ENCODE data around the gene HIPK1.

The HIPK1 gene

DNA sequence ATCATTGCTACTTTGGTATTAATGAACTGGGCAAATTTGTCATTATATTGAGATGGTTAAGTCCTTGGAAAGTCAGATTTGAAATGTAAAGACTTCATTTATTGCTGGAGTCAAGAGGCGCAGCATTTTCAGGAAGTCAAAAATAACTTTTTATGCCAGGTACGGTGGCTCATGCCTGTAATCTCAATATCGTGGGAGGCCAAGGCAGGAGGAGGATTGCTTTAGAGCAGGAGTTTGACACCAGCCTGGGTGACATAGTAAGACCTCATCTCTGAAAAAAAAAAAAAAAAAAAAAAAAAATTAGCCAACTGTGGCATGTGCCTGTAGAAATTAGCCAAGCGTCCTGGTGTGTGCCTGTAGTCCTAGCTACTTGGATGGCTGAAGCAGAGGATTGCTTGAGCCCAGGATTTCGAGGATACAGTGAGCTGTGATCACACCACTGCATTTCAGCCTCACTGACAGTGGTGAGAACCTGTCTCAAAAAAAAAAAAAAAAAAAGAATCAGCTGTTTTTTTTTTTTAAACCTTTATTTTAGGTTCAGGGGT lies 5.5 kb downstream of the HIPK1 start:
- H3K4me3 ChIP-seq (ENCODE audit: low read depth in 1 of 2, low read length in 2 of 2) = no peak overlapping the region
- no peak overlapping the region for H3K27ac ChIP-seq (ENCODE audit: low read length)
- no peaks in the 10 kb centered on the region for H3K9me3 ChIP-seq (ENCODE audit: control insufficient read depth in 1 of 2, low read length in 2 of 2)
- no peaks in the 10 kb centered on the region for H3K27me3 ChIP-seq (ENCODE audit: low read depth, low read length)
- peaks cover 18 to 48% of the 10 kb centered on the region in 2 donors for H3K4me1 ChIP-seq (ENCODE audit: control insufficient read depth in 1 of 2, insufficient read depth in 2 of 2, low read length in 2 of 2)
- H3K36me3 ChIP-seq (ENCODE audit: control insufficient read depth in 1 of 2, insufficient read depth in 2 of 2, low read length in 2 of 2) = peaks cover 0 to 12% of the 10 kb centered on the region in 2 donors

DNA sequence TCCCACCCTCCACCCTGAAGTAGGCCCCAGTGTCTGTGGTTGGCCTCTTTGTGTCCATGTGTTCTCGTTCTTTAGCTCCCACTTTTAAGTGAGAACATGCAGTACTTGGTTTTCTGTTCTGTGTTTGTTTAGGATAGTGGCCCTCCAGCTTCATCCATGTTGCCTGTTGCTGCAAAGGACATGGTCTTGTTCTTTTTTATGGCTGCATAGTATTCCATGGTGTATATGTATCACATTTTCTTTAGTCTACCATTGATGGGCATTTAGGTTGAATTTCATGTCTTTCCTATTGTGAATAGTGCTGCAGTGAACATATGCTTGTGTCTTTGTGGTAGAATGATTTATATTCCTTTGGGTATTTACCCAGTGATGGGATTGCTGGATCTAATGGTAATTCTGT lies 6.1 kb downstream of the HIPK1 start:
- Histone ChIP-seq H3K27ac (ENCODE audit: low read length) (no peak overlapping the region), H3K4me1 (ENCODE audit: control insufficient read depth in 1 of 2, insufficient read depth in 2 of 2, low read length in 2 of 2) (peaks cover 18 to 48% of the 10 kb centered on the region in 2 donors), H3K9me3 (ENCODE audit: control insufficient read depth in 1 of 2, low read length in 2 of 2) (no peaks in the 10 kb centered on the region), H3K4me3 (ENCODE audit: low read depth in 1 of 2, low read length in 2 of 2) (no peak overlapping the region), H3K36me3 (ENCODE audit: control insufficient read depth in 1 of 2, insufficient read depth in 2 of 2, low read length in 2 of 2) (peaks cover 0 to 7% of the 10 kb centered on the region in 2 donors), H3K27me3 (ENCODE audit: low read depth, low read length) (no peaks in the 10 kb centered on the region)

- Histone ChIP-seq H3K36me3 (ENCODE audit: control insufficient read depth in 1 of 2, insufficient read depth in 2 of 2, low read length in 2 of 2) (peaks cover 0 to 1% of the 10 kb centered on the region in 2 donors), H3K4me1 (ENCODE audit: control insufficient read depth in 1 of 2, insufficient read depth in 2 of 2, low read length in 2 of 2) (peaks cover 14 to 44% of the 10 kb centered on the region in 2 donors), H3K27me3 (ENCODE audit: low read depth, low read length) (no peaks in the 10 kb centered on the region), H3K4me3 (ENCODE audit: low read depth in 1 of 2, low read length in 2 of 2) (no peak overlapping the region), H3K9me3 (ENCODE audit: control insufficient read depth in 1 of 2, low read length in 2 of 2) (no peaks in the 10 kb centered on the region), H3K27ac (ENCODE audit: low read length) (no peak overlapping the region)
These were observed 6.8 kb downstream of the HIPK1 start for GRCh38 chr1:113935970-113936369.

DNA sequence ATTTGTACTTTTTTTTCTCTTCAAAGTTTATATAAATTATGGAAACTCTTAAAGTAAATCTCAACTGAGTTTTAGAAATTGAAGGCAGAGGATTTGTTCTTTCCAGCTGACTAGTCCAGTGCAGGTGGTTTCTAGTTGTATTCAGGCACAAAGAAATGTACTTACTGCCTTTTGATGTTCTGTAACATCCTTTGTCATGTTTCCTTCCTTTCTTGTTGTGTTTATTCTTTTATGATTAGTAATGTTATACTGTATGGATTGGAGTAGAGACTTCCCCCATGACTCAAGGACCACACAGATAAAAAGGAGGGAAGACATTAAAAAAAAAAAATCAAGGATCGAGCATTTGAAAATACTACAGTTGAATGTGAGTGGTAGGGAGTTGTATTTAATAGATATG lies 8.0 kb downstream of the HIPK1 start:
- H3K4me3 ChIP-seq (ENCODE audit: low read depth in 1 of 2, low read length in 2 of 2) = no peak overlapping the region
- H3K36me3 ChIP-seq (ENCODE audit: control insufficient read depth in 1 of 2, insufficient read depth in 2 of 2, low read length in 2 of 2) = peaks cover 0 to 6% of the 10 kb centered on the region in 2 donors
- H3K4me1 ChIP-seq (ENCODE audit: control insufficient read depth in 1 of 2, insufficient read depth in 2 of 2, low read length in 2 of 2) = peaks cover 3 to 32% of the 10 kb centered on the region in 2 donors
- no peak overlapping the region for H3K27ac ChIP-seq (ENCODE audit: low read length)
- no peaks in the 10 kb centered on the region for H3K9me3 ChIP-seq (ENCODE audit: control insufficient read depth in 1 of 2, low read length in 2 of 2)
- no peaks in the 10 kb centered on the region for H3K27me3 ChIP-seq (ENCODE audit: low read depth, low read length)

DNA sequence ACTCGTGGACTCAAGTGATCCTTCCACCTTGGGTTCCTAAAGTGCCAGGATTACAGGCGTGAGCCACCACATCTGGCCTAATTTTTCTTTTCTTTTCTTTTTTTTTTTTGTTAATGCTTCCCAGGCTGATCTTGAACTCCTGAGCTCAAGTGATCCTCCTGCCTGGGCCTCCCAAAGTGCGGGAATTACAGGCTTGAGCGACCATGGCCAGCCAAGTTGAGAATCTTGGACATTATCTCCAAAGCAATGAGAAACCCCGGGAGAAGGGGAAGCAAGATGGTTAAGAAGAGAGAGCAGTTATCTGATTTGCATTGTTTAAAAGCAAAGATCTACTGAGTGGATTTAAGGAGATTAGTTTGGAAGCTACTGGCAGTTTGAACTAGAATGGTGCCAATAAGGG lies 9.1 kb downstream of the HIPK1 start:
- no peak overlapping the region for H3K4me3 ChIP-seq (ENCODE audit: low read depth in 1 of 2, low read length in 2 of 2)
- H3K4me1 ChIP-seq (ENCODE audit: control insufficient read depth in 1 of 2, insufficient read depth in 2 of 2, low read length in 2 of 2) = peaks cover 0 to 23% of the 10 kb centered on the region in 2 donors
- no peaks in the 10 kb centered on the region for H3K9me3 ChIP-seq (ENCODE audit: control insufficient read depth in 1 of 2, low read length in 2 of 2)
- no peaks in the 10 kb centered on the region for H3K27me3 ChIP-seq (ENCODE audit: low read depth, low read length)
- H3K27ac ChIP-seq (ENCODE audit: low read length) = no peak overlapping the region
- peaks cover 2 to 6% of the 10 kb centered on the region in 2 donors for H3K36me3 ChIP-seq (ENCODE audit: control insufficient read depth in 1 of 2, insufficient read depth in 2 of 2, low read length in 2 of 2)

DNA sequence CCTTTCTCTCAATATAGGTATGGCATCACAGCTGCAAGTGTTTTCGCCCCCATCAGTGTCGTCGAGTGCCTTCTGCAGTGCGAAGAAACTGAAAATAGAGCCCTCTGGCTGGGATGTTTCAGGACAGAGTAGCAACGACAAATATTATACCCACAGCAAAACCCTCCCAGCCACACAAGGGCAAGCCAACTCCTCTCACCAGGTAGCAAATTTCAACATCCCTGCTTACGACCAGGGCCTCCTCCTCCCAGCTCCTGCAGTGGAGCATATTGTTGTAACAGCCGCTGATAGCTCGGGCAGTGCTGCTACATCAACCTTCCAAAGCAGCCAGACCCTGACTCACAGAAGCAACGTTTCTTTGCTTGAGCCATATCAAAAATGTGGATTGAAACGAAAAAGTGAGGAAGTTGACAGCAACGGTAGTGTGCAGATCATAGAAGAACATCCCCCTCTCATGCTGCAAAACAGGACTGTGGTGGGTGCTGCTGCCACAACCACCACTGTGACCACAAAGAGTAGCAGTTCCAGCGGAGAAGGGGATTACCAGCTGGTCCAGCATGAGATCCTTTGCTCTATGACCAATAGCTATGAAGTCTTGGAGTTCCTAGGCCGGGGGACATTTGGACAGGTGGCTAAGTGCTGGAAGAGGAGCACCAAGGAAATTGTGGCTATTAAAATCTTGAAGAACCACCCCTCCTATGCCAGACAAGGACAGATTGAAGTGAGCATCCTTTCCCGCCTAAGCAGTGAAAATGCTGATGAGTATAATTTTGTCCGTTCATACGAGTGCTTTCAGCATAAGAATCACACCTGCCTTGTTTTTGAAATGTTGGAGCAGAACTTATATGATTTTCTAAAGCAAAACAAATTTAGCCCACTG lies 11.5 kb downstream of the HIPK1 start:
- Histone ChIP-seq H3K27me3 (ENCODE audit: low read depth, low read length) (no peaks in the 10 kb centered on the region), H3K27ac (ENCODE audit: low read length) (no peak overlapping the region), H3K36me3 (ENCODE audit: control insufficient read depth in 1 of 2, insufficient read depth in 2 of 2, low read length in 2 of 2) (peaks cover 5 to 6% of the 10 kb centered on the region in 2 donors), H3K9me3 (ENCODE audit: control insufficient read depth in 1 of 2, low read length in 2 of 2) (no peaks in the 10 kb centered on the region), H3K4me3 (ENCODE audit: low read depth in 1 of 2, low read length in 2 of 2) (no peak overlapping the region), H3K4me1 (ENCODE audit: control insufficient read depth in 1 of 2, insufficient read depth in 2 of 2, low read length in 2 of 2) (peaks cover 0 to 19% of the 10 kb centered on the region in 2 donors)

- Histone ChIP-seq H3K27ac (ENCODE audit: low read length) (no peak overlapping the region), H3K4me1 (ENCODE audit: control insufficient read depth in 1 of 2, insufficient read depth in 2 of 2, low read length in 2 of 2) (peaks cover 2 to 19% of the 10 kb centered on the region in 2 donors), H3K27me3 (ENCODE audit: low read depth, low read length) (no peaks in the 10 kb centered on the region), H3K9me3 (ENCODE audit: control insufficient read depth in 1 of 2, low read length in 2 of 2) (no peaks in the 10 kb centered on the region), H3K4me3 (ENCODE audit: low read depth in 1 of 2, low read length in 2 of 2) (no peak overlapping the region), H3K36me3 (ENCODE audit: control insufficient read depth in 1 of 2, insufficient read depth in 2 of 2, low read length in 2 of 2) (peaks cover 5 to 6% of the 10 kb centered on the region in 2 donors)
These were observed 12.1 kb downstream of the HIPK1 start for GRCh38 chr1:113941245-113941559.

GRCh38 chr1:113942527-113942926 lies 13.4 kb downstream of the HIPK1 start:
- Histone ChIP-seq H3K27ac (ENCODE audit: low read length) (no peak overlapping the region), H3K27me3 (ENCODE audit: low read depth, low read length) (no peaks in the 10 kb centered on the region), H3K9me3 (ENCODE audit: control insufficient read depth in 1 of 2, low read length in 2 of 2) (no peaks in the 10 kb centered on the region), H3K4me1 (ENCODE audit: control insufficient read depth in 1 of 2, insufficient read depth in 2 of 2, low read length in 2 of 2) (peaks cover 15 to 22% of the 10 kb centered on the region in 2 donors), H3K36me3 (ENCODE audit: control insufficient read depth in 1 of 2, insufficient read depth in 2 of 2, low read length in 2 of 2) (peaks cover 5 to 6% of the 10 kb centered on the region in 2 donors), H3K4me3 (ENCODE audit: low read depth in 1 of 2, low read length in 2 of 2) (no peak overlapping the region)

DNA sequence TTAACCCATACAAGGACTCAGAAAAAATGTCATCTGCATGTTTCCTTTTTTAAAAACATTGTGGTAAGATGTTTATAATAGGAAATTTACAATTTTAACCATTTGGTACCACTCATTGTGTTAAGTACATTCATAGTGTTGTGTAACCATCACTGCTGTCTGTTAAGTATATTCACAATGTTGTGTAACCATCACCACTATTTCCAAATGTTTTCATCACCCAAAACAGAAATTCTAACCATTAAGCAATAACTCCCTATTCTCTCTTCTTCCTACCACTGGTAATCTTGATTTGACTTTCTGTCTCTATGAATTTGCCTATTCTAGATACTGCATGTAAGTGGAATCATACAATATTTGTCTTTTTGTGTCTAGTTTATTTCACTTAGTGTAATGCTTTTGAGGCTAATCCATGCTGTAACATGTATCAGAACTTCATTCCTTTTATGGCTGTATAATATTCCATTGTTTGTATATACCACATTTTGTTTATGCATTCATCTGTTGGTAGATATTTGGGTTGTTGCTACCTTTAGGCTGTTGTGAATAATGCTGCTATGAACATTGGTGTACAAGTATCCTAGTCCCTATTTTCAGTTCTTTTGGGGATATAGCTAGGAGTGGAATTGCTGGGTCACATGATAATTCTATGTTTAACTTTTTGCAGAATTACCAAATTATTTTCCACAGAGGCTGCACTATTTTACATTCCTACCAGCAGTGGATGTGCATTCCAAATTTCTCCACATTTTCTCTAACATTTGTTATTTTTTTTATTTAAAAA lies 14.1 kb downstream of the HIPK1 start:
- peaks cover 16 to 24% of the 10 kb centered on the region in 2 donors for H3K4me1 ChIP-seq (ENCODE audit: control insufficient read depth in 1 of 2, insufficient read depth in 2 of 2, low read length in 2 of 2)

GRCh38 chr1:113945329-113945728 lies 16.2 kb downstream of the HIPK1 start:
- Histone ChIP-seq H3K9me3 (ENCODE audit: control insufficient read depth in 1 of 2, low read length in 2 of 2) (no peaks in the 10 kb centered on the region), H3K4me3 (ENCODE audit: low read depth in 1 of 2, low read length in 2 of 2) (no peak overlapping the region), H3K27ac (ENCODE audit: low read length) (no peak overlapping the region), H3K27me3 (ENCODE audit: low read depth, low read length) (no peaks in the 10 kb centered on the region), H3K4me1 (ENCODE audit: control insufficient read depth in 1 of 2, insufficient read depth in 2 of 2, low read length in 2 of 2) (peaks cover 16 to 37% of the 10 kb centered on the region in 2 donors), H3K36me3 (ENCODE audit: control insufficient read depth in 1 of 2, insufficient read depth in 2 of 2, low read length in 2 of 2) (peaks cover 5 to 6% of the 10 kb centered on the region in 2 donors)

More for the DNA sequence above, 14.1 kb downstream of the HIPK1 start:
- Histone ChIP-seq H3K36me3 (ENCODE audit: control insufficient read depth in 1 of 2, insufficient read depth in 2 of 2, low read length in 2 of 2) (peaks cover 5 to 6% of the 10 kb centered on the region in 2 donors), H3K9me3 (ENCODE audit: control insufficient read depth in 1 of 2, low read length in 2 of 2) (no peaks in the 10 kb centered on the region), H3K27ac (ENCODE audit: low read length) (no peak overlapping the region), H3K27me3 (ENCODE audit: low read depth, low read length) (no peaks in the 10 kb centered on the region), H3K4me3 (ENCODE audit: low read depth in 1 of 2, low read length in 2 of 2) (no peak overlapping the region)

DNA sequence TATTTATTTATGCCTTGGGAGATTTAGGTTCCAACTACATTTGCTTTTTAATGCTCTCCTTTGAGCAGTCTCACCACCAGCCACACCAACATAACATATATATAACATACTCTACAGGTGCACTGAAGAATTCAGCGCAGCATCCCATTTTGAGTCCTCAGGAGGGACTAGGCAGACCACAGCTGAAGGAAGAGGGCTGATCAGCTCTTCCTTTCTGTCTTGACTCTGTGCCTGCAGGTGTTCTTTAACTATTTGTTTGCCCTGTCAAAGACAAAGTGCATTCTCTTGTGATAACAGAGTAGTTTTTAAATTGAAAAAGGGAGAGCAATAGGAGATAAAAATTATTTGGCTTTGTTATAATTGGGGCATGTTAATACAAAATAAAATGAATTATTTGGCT lies 17.0 kb downstream of the HIPK1 start:
- Histone ChIP-seq H3K4me3 (ENCODE audit: low read depth in 1 of 2, low read length in 2 of 2) (no peak overlapping the region), H3K27me3 (ENCODE audit: low read depth, low read length) (no peaks in the 10 kb centered on the region), H3K9me3 (ENCODE audit: control insufficient read depth in 1 of 2, low read length in 2 of 2) (no peaks in the 10 kb centered on the region), H3K4me1 (ENCODE audit: control insufficient read depth in 1 of 2, insufficient read depth in 2 of 2, low read length in 2 of 2) (peaks cover 16 to 37% of the 10 kb centered on the region in 2 donors), H3K27ac (ENCODE audit: low read length) (no peak overlapping the region), H3K36me3 (ENCODE audit: control insufficient read depth in 1 of 2, insufficient read depth in 2 of 2, low read length in 2 of 2) (peaks cover 3 to 5% of the 10 kb centered on the region in 2 donors)

Measured in muscle layer of duodenum (tissue), 2 donors.